IPS-18c (cell line): ENCODE data around the gene HAPLN2.

Experiments
- H3K4me3 ChIP-seq: 2 replicates; pipeline ENCODE4 v1.7.0; 2013; ENCODE audit warnings: low read depth, mild to moderate bottlenecking, low read length, moderate library complexity; ENCODE audit not compliant: insufficient read depth
- H3K9me3 ChIP-seq: one replicate; pipeline ENCODE4 v1.6.1; 2013; ENCODE audit warnings: mild to moderate bottlenecking, low read length, moderate library complexity; ENCODE audit not compliant: control insufficient read depth, insufficient read depth

Gene HAPLN2

DNA sequence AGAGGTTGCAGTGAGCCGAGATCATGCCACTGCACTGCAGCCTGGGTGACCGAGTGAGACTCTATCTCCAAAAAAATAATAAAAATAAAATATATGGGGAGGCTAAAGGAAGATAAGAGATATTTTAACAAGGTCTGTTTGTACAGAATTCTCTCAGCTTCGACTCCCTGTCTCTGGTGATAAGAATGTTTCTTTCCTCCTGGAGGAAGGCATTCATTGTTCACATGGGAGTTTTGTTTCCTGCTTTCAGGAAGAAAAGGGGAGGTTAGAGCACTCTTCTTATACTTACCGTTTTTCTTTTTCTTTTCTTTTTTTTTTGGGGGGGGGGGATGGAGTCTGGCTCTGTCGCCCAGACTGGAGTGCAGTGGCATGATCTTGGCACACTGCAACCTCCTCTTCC lies 29.7 kb upstream of the HAPLN2 start:
- H3K9me3 ChIP-seq, result no peaks in the 10 kb centered on the region
- H3K4me3 ChIP-seq, result no peak overlapping the region

DNA sequence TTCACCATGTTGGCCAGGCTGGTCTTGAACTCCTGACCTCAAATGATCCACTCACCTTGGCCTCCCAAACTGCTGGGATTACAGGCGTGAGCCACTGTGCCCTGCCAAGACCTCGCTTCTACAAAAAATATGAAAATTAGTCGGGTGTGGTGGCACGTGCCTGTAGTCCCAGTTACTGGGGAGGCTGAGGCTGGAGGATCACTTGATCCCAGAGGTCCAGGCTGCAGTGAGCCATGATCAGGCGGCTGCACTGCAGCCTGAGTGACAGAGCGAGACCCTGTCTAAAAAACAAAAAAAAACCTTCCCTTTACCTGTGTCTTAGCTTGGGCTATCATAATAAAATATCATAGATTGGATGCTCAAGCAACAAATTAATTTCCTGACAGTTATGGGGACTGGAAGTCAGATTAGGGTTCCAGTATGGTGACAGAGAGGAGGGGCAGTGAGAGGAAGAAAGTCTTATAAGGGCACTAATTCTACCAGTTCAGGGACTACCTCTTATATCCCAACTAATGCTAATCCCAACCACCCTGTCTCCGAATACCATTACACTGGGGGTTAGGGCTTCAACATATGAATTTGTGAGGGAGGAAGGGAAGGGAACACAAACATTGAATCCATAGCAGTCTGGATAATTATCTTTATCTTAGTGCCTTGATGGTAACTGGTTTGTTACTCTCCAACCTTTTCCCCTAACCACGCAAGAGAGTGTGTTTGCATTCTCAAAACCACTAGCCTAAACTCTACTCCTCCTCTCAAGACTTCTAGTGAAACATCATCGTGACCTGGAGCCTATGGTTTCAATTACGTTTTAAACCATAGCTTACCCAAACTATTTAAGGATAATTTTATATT lies 28.7 kb upstream of the HAPLN2 start:
- no peak overlapping the region; the same call in 1 of the 2 replicates for H3K4me3 ChIP-seq
- H3K9me3 ChIP-seq, result no peaks in the 10 kb centered on the region

DNA sequence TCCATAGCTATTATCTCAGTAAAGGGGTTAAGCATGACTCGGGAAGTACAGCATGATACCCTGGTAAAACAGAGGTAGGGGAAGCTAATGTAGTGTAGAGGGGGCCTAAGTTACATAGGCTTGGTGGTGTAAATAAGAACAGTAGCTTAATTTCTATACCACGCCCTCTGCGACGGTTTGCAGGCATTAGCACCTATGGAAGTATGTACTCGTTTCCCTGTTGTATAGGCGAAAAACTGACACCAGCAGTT lies 28.1 kb upstream of the HAPLN2 start:
- Histone ChIP-seq H3K9me3 (no peaks in the 10 kb centered on the region), H3K4me3 (peak overlapping the region; percentile 89)

DNA sequence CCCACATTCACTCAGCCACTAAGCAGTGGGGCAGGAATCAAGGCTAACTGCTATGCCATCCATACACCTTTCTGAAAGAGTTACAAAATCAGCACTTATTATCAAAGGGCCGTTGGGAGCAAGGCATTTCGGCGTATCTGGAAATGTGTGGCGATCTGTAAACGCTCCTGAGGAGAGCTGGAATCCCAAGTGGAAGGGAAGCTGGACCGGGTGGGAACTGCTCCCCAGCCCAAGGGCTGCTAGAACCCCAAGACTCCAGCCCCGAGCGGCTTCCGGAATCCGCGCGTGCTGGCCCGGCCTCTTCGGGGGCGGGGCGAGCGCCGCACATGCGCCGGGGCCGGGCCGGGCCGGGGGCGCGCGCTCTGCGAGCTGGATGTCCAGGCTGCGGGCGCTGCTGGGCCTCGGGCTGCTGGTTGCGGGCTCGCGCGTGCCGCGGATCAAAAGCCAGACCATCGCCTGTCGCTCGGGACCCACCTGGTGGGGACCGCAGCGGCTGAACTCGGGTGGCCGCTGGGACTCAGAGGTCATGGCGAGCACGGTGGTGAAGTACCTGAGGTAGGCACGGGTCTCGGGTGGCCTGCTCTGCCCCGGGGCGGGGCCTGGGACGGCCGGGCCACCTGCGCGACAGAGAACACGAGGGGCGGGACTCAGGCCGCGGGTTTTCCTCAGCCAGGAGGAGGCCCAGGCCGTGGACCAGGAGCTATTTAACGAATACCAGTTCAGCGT lies 27.6 kb upstream of the HAPLN2 start, which contains the start of gene NAXE:
Gene NAXE, plus strand, starts transcription at position 345 of the 726 bp plus-strand sequence. Its CDS starts 29 bp downstream, at position 374.
- H3K9me3 ChIP-seq, result no peaks in the 10 kb centered on the region

DNA sequence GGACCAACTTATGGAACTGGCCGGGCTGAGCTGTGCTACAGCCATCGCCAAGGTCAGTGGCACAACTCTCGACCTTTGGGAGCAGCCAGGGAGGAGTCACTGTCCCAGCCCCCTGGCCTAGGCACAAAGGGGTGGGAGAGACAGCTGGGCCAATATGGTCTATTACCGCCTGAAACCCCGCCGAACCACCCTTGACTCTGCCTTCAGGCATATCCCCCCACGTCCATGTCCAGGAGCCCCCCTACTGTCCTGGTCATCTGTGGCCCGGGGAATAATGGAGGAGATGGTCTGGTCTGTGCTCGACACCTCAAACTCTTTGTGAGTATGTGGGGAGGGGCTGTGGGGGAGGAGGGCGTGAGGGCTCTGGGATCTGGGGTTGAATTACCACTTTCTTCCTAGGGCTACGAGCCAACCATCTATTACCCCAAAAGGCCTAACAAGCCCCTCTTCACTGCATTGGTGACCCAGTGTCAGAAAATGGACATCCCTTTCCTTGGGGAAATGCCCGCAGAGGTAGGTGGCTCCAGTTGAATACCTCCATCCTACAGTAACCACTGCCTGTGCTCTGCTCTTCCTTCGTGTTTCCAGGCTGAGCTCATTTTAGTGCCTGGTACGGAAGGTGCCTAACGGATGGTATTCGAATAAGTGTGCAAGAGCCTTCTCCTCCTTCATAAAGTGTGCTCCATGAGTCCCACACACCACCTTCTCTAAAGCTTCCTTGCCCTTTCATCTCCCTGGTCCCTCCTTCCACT lies 26.9 kb upstream of the HAPLN2 start:
- Histone ChIP-seq H3K9me3 (no peaks in the 10 kb centered on the region), H3K4me3 (peak overlapping the region; percentile 89)

More for the DNA sequence above, 27.6 kb upstream of the HAPLN2 start, which contains the start of gene NAXE:
- peak within 1 kb of the TSS; percentile 89 for H3K4me3 ChIP-seq

DNA sequence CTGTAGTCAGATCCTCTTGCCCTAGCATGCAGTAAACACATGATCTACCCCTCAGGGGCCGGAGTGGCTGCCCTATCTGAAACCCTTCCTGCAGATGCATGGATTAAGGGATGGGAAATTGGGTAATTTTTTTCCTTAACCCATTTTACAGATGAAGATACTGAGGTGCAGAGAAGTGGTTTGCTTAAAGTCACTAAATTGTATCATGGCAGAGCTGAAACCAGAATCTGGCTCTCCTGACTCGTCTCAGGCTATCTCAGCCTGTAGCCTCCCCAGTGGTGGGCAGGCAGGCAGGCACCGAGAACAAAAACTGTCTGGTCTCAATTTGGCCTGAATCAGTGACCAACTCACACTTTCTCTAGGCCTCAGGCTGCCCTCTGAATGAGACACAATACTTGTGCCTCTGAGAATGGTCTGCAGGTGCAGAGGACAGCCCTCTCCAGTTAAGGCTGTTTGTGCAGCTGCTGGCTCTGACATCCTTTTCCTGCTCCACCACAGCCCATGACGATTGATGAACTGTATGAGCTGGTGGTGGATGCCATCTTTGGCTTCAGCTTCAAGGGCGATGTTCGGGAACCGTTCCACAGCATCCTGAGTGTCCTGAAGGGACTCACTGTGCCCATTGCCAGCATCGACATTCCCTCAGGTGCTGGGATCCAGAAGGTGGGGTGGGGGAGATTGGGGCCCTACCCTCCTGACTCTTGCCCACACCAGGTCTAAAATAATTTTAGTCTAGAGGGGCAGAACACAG lies 26.1 kb upstream of the HAPLN2 start:
- H3K9me3 ChIP-seq, result no peaks in the 10 kb centered on the region
- H3K4me3 ChIP-seq, result no peak overlapping the region

DNA sequence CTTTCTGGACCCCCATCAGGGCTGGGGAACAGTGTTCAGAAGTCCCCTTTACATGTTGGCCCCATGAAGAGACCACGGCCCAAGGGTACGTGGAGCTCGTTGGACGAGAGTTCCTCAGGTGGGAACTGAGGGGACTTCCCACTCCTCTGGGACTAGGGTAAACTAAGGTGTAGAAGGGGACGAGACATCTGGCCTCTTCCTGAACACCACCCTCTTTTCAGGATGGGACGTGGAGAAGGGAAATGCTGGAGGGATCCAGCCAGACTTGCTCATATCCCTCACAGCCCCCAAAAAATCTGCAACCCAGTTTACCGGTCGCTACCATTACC lies 25.6 kb upstream of the HAPLN2 start:
- Histone ChIP-seq H3K9me3 (no peaks in the 10 kb centered on the region), H3K4me3 (no peak overlapping the region)

DNA sequence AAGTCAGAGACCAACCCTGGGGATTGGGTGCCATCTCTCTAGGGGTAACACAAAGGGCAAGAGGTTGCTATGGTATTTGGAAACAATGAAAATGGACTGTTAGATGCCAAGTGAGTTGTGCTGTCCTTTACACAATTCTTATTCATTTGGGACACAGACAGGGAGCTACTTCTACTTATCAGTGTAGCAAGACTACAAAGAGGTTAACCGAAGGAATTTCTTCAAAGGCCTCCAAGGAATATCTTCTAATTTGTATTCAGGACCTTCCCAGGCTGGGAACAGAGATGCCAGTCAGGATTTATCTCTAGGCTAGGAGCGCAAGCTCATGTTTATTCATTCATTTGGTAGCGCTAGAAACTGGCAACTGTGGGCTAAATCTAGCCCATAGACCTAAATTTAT lies 25.0 kb upstream of the HAPLN2 start:
- Histone ChIP-seq H3K4me3 (no peak overlapping the region), H3K9me3 (no peaks in the 10 kb centered on the region)

DNA sequence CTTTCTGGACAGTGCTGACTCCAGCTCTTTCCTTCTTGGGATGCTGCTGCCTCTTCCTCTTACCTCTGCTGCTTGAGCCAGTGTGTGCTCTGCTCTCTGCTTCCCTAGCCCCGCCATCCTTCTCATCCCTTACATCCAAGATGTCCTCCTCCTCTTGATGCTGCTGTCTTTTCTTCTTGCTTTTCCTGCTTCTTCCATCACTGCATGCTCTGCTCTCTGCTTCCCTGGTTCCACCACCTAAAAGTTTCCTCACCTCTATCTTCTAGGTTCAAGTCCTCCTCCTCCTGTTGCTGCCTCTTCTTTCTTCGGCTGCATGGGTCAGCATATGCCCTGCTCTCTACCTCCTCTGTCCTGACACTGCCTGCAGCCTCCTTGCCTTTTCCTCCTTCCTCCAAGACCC lies 24.2 kb upstream of the HAPLN2 start:
- Histone ChIP-seq H3K4me3 (no peak overlapping the region), H3K9me3 (no peaks in the 10 kb centered on the region)

DNA sequence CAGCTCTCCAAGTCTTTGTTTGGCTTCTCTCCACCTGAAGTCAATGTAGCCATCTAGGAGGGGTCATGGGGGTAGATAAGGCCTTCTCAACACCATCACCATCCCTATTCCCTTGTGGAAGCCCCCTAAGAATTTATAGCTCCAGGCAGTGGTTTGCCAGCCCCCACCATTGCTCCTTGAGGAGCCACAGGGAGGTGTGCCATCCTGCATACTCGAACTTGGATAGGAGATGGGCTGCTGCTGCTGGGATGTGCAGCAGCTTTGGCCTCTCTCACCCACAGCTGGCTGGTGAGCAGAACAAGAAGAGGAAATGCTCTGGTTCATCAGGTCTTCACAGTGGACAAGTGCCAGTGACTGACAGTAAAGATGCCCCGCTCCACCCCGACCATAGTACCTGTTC lies 22.8 kb upstream of the HAPLN2 start:
- Histone ChIP-seq H3K9me3 (no peaks in the 10 kb centered on the region), H3K4me3 (no peak overlapping the region)

DNA sequence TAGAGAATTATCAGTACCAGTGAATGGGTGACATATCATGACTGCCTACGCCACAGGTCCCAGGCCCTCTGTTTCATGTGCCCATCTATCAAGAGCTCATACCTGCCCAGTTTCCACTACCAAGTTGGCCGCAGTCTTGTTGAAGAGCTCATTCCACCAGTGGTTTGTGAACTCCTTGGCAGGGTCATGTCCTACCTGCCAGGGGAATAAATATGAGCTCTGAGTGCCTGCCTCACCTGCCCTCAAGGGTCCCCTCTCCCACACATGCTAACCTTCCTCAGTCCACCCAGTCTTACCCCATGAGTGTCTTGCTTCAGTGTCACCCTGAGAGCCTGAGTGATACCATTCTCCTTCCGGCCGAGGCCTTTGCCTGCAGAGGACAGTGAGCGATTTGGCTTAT lies 21.1 kb upstream of the HAPLN2 start:
- H3K9me3 ChIP-seq, result no peaks in the 10 kb centered on the region
- H3K4me3 ChIP-seq, result no peak overlapping the region

DNA sequence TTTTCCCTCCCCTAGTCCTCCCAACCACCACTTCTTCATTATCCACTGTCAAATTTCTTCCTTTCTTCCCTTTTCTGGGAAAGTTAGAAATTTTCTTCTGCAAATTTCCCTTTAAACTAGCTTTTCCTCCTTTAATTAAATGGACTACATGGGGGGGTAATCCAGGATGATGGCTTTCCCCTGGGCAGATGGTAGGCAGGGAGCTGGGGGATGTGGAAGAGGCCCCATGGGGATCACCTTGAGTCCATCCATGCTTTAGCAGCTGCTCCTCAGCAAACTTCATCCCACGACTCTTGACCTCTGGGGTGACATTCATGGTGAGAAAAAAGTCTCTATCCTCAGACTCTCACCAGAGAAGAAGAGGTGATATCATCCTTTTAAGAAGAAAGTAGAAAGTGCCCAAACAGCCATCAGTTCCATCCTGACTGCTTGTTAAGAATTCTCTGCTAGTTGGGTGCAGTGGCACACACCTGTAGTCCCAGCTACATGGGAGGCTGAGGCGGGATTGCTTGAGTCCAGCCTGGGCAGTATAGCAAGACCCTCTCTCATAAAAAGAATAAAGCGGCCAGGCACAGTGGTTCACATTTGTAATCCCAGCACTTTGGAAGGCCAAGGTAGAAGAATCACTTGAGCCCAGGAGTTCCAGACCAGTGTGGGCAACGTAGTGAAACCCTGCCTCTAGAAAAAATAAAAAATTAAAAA lies 20.3 kb upstream of the HAPLN2 start:
- H3K4me3 ChIP-seq, result no peak overlapping the region
- H3K9me3 ChIP-seq, result no peaks in the 10 kb centered on the region

DNA sequence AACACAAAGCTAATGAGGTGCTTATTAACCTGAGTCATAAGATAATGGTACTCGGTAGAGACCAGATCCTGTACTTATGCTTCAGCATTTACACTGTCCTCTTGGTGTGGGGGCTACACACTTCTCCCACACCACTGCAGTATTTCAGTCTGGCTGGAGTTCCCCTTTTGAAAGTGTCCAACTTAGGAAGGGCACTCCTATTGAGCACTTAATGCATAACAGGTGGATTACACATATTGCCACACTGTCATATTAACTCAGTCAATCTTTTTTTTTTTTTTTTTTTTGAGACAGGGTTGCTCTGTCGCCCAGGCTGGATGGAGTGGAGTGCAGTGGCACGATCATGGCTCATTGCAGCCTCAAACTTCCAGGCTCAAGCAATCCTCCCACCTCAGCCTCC lies 19.4 kb upstream of the HAPLN2 start:
- no peak overlapping the region for H3K4me3 ChIP-seq
- no peaks in the 10 kb centered on the region for H3K9me3 ChIP-seq

DNA sequence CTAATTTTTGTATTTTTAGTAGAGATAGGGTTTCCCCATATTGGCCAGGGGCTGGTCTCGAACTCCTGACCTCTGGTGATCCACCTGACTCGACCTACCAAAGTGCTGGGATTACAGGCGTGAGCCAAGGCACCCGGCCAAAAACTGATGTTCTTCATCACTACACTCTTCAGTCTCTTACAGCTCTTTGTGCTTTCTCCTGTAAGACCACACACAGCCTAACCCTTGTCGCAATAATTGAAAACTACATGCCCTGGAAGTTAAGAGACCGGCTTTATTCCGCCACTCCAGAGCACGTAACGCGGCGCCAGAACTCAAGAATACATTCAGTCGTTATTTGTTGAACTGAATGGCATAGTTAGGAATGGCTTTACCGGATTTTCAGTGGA lies 18.5 kb upstream of the HAPLN2 start:
- Histone ChIP-seq H3K9me3 (no peaks in the 10 kb centered on the region), H3K4me3 (peak overlapping the region; percentile 97)

DNA sequence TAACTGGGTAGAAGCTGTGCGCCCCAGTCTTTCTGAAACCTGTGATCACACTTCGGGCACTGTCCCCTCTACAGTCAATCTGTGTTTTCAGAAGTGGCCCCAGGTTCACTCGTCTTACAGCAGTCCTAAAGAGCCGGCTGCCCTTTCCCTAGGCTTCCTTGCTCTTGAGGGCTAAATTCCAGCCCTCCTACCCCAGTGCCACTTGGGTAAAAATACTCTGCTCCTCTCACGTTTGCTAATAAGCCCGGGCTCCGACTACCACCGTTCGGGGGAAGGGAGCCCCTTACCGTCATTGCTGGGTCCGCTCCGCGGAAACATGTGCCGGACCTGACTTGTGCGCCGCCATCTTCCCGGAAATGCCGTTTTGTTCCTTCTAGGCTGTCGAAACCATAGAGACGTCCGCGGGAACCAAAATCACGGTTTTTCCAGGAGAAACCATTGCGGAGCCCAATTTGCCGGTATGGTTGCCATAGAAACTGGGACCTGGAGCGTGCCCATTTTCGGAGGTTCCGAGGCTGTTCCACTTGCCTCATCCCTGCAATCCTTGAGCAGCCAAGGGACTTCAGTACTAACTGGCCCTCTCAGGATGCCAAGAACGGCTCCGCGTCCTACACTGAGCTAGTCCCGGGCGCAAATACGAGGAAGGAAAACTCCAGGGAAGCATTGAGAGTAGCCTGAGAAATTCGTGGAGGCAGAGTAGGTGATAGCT lies 17.9 kb upstream of the HAPLN2 start, which contains the start of gene GPATCH4:
Gene GPATCH4, minus strand, starts transcription at position 358 of the 709 bp plus-strand sequence.
- Histone ChIP-seq H3K9me3 (no peaks in the 10 kb centered on the region), H3K4me3 (peak within 1 kb of the TSS; percentile 97)

DNA sequence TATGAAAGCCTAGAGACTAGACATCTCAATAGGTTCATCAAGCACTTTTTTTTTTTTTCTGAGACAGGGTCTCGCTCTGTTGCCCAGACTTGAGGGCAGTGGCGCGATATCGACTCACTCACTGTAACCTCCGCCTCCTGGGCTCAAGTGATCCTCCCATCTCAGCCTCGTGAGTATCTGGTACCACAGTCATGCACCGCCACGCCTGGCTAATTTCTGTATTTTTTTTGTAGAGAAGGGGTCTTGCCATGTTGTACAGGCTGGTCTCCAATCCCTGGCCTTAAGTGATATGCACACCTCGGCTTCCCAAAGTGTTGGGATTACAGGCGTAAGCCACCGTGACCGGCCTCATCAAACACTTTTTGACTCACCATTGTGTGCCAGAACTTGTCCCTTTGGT lies 17.3 kb upstream of the HAPLN2 start:
- H3K9me3 ChIP-seq, result no peaks in the 10 kb centered on the region
- H3K4me3 ChIP-seq, result peak overlapping the region; percentile 97
